ENCODE data around the gene WDR37.

DNA sequence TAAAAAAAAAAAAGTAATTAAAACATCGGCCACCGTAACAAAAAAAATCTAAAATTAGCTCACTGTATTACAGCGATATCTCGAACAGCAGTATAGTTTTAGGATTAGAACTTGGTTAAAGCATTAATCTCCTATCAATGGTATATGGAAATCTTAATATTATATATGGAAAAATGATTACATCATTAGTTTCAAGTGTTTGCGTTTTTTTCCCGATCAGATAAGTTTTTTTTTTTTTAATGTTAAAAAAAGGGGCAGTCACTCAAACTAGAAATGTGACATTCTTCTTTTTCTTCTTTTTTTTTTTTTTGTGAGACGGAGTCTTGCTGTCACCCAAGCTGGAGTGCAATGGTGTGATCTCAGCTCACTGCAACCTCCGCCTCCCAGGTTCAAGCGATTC, 14.7 kb upstream of the WDR37 start:
- TF ChIP-seq POLR2A (IDR thresholded peaks at IDR 0.05) (no peak), CTCF (IDR thresholded peaks at IDR 0.05) (no peak)
